Measurements from ENCODE around the gene RGS6.

Gene RGS6

DNA sequence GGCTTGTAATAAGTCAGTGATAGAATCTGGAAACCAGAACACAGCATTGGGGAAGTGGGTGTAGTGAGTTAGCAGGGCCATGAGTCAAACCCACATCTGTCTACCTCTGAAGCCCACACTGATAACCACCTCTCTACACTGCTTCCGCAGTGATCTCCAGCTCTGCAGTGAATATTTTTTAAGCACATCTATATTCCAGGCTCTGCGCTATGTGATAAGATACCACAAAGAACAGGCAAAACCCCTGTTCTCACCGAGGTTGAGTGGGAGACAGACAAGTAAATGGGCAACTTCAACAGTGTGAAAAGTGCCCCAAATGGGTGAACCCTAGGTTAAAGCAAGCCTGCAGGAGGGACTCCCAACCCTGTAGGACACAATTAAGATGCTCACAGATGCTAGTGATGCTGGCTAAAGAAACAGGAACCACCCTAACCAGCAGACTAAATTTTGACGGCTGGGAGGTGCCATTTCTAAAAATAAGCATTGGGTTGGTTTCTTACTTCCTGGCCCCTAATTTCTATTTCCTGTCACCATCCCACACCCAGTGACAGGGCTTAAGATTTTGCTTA lies 586.7 kb downstream of the RGS6 start:
- TF ChIP-seq POLR2A (IDR thresholded peaks at IDR 0.05; ENCODE audit: low read depth, low read length) (no peak), SPI1 (IDR thresholded peaks at IDR 0.05; ENCODE audit: low read depth, low read length) (peak; percentile 90)
- peak; percentile 33 for DNase-seq (ENCODE audit: insufficient read length, low spot score)
- peak; percentile 66 for FAIRE-seq

DNA sequence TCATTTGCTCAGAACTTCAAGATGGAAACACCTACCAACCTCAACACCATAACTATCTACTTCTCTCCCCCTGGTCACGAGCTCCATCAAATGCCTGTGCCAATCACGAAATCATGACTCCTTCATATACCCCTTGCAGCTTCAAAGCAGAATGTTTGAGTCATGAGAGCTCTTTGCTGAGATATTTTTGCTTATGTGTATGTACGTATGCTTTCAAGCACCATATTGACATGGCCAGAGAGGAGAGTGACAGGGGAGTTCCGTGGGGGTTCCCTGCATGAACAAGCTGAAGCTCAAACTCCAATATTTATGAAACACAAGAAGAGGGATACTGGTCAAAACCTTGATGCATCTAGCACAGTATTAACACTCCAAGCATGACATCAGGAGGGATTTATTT lies 587.3 kb downstream of the RGS6 start:
- TF ChIP-seq POLR2A (IDR thresholded peaks at IDR 0.05; ENCODE audit: low read depth, low read length) (no peak), SPI1 (IDR thresholded peaks at IDR 0.05; ENCODE audit: low read depth, low read length) (no peak), POU2F2 (IDR thresholded peaks at IDR 0.05; ENCODE audit: low read depth, low read length) (no peak), TAF1 (IDR thresholded peaks at IDR 0.05; ENCODE audit: low read depth, low read length) (no peak), POLR2AphosphoS5 (IDR thresholded peaks at IDR 0.05; ENCODE audit: low read depth, low read length) (no peak), PAX5 (IDR thresholded peaks at IDR 0.05; ENCODE audit: insufficient read depth, low read length, severe bottlenecking) (no peak)
- peak; percentile 66 for FAIRE-seq
- DNase-seq (ENCODE audit: insufficient read length, low spot score), result no peak

DNA sequence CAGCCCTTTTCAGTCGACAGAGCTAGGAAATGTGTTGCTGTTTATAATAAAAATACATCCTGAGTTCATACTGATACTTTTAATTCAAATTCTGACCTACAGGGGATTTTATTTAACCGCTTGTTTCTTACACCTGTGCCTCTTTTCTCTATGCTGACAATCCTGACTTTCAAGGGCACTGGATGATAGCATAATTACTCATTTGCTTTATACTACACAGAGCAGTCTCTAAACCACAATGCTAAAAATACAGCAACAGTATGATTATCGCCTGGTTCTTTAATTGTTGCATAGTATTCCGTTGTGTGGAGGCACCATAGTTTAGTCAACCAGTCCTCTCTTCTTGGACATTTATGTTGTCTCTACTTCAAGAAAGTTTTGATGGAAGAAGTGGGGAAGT lies 588.8 kb downstream of the RGS6 start:
- DNase-seq (ENCODE audit: insufficient read length, low spot score), result no peak
- FAIRE-seq, result peak; percentile 28
- no peak for TF ChIP-seq POLR2AphosphoS5 (IDR thresholded peaks at IDR 0.05; ENCODE audit: low read depth, low read length)
- TF ChIP-seq TAF1 (IDR thresholded peaks at IDR 0.05; ENCODE audit: low read depth, low read length), result no peak
- no peak for TF ChIP-seq POLR2A (IDR thresholded peaks at IDR 0.05; ENCODE audit: low read depth, low read length)
- no peak for TF ChIP-seq SPI1 (IDR thresholded peaks at IDR 0.05; ENCODE audit: low read depth, low read length)
- TF ChIP-seq PAX5 (IDR thresholded peaks at IDR 0.05; ENCODE audit: insufficient read depth, low read length, severe bottlenecking), result no peak
- TF ChIP-seq POU2F2 (IDR thresholded peaks at IDR 0.05; ENCODE audit: low read depth, low read length), result no peak

DNA sequence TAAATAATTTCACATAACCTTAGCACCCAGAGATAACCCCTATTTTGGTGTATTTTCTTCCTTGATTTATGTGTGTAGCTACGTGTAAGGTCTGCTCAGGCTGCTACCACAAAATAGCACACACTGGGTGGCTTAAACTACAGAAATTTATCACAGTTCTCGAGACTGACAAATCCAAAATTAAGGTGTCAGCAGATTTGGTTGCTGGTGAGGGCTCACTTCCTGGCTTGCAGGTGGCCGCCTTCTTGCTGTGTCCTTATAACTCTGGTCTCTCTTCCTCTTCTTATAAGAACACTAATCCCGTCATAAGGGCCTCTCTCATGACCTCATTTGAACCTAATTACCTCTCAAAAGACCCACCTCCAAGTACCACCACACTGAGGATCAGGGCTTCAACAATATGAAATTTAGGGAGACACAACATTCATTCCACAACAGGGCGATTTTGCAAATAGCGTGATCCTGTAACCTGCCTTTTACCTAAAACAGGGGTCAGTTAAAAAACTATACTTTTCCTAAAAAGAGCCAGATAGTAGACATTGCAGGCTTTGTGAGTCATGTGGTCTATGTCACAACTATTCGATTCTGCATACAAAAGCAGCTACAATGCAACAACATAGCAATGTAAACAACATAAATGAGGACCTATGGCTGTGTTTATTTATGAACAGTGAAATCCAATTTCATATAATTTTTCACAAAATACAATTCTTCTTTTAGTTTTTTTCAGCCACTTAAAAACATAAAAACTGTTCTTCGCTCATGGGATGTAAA lies 589.9 kb downstream of the RGS6 start:
- no peak for DNase-seq (ENCODE audit: insufficient read length, low spot score)
- peak; percentile 35; the same call in 1 of the 2 replicates for TF ChIP-seq SPI1 (IDR thresholded peaks at IDR 0.05; ENCODE audit: low read depth, low read length)
- TF ChIP-seq POLR2A (IDR thresholded peaks at IDR 0.05; ENCODE audit: low read depth, low read length), result no peak
- peak; percentile 41 for FAIRE-seq

DNA sequence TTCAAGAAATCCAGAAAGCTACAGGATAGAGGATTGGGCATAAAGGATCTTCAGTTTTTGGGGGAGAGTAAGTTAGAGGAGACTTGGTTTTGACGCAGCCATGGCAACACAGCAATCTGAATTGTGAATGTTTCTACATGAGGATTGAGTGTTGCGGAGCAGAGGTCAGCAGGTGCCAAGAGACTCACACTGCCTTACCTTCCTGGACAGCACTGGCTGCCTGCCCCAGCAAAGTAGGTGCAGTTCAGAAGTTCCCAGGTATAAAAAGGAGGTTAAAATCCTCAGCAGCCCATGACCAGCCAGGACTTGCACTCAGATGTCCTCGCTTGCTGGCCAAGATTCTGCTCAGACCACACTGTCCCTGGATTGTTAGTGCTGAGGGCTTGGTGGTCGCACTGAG lies 590.6 kb downstream of the RGS6 start:
- DNase-seq (ENCODE audit: insufficient read length, low spot score) (no peak), FAIRE-seq (peak; percentile 60)

DNA sequence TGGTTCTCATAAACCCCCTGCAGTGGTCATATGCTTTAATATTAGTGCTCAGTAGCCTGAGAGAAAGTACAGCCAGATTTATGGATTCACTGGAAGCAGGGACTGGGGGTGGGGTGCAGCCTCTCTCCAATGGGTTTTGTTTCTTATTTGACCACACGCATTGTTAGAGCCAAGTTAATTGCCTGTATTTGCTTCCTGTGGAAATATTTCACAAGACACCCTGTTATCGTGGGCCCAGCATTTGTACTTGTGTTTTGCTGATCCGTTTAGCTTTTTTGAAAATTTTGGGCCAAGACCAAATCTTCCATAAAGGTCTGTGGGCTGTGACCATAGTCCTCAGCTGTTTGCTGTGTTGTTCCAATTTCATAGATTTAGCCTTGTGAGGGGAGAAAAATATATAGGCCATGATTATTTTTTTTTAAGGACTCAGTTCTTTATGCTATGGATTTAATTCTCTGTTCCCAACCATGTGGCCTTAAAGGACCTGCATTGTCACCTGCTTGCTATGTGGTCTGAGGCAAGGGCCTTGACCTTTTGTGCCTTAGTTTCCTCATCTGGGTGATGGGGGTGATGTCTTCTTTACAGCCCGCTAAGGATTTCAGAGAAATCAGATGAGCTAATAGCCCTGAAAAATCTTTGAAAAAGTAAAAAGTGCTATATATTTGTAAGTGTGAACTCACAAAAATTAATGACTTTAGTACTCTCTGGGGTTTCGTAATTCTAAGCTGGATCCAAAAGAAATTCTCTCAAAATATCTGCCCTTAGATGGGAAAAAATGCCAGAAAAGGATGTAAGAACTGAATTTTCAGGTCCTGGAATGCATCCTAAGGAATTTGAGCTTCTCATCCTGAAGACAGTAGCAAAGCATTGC lies 591.4 kb downstream of the RGS6 start:
- TF ChIP-seq POLR2AphosphoS5 (IDR thresholded peaks at IDR 0.05; ENCODE audit: low read depth, low read length) (no peak), PAX5 (IDR thresholded peaks at IDR 0.05; ENCODE audit: insufficient read depth, low read length, severe bottlenecking) (no peak), POU2F2 (IDR thresholded peaks at IDR 0.05; ENCODE audit: low read depth, low read length) (no peak), SPI1 (IDR thresholded peaks at IDR 0.05; ENCODE audit: low read depth, low read length) (no peak), TAF1 (IDR thresholded peaks at IDR 0.05; ENCODE audit: low read depth, low read length) (no peak)
- DNase-seq (ENCODE audit: insufficient read length, low spot score), result no peak

More for the DNA sequence above, 590.6 kb downstream of the RGS6 start:
- no peak for TF ChIP-seq PAX5 (IDR thresholded peaks at IDR 0.05; ENCODE audit: insufficient read depth, low read length, severe bottlenecking)
- no peak for TF ChIP-seq POU2F2 (IDR thresholded peaks at IDR 0.05; ENCODE audit: low read depth, low read length)
- no peak for TF ChIP-seq SPI1 (IDR thresholded peaks at IDR 0.05; ENCODE audit: low read depth, low read length)
- TF ChIP-seq POLR2AphosphoS5 (IDR thresholded peaks at IDR 0.05; ENCODE audit: low read depth, low read length), result no peak
- no peak for TF ChIP-seq POLR2A (IDR thresholded peaks at IDR 0.05; ENCODE audit: low read depth, low read length)
- TF ChIP-seq TAF1 (IDR thresholded peaks at IDR 0.05; ENCODE audit: low read depth, low read length), result no peak

DNA sequence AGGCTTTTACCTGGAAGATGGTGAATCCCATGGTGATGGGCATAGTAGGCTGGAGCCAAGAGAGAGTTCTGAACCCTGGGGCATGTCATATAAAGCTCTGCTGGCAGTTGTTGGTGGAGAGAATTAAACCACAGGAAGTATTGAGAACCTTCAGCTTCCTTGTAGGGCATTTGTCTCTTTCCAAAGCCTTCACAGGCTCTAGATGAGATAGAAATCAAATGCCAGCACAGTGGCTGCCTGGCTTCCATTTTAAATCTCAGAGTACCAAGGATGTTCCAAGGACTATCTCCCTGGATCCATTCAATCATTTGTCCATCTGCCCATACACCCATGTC lies 592.0 kb downstream of the RGS6 start:
- FAIRE-seq, result no peak
- no peak for TF ChIP-seq POU2F2 (IDR thresholded peaks at IDR 0.05; ENCODE audit: low read depth, low read length)
- TF ChIP-seq SPI1 (IDR thresholded peaks at IDR 0.05; ENCODE audit: low read depth, low read length), result no peak
- no peak for TF ChIP-seq PAX5 (IDR thresholded peaks at IDR 0.05; ENCODE audit: insufficient read depth, low read length, severe bottlenecking)
- no peak for TF ChIP-seq TAF1 (IDR thresholded peaks at IDR 0.05; ENCODE audit: low read depth, low read length)
- no peak for DNase-seq (ENCODE audit: insufficient read length, low spot score)

More for the DNA sequence above, 591.4 kb downstream of the RGS6 start:
- FAIRE-seq, result no peak

DNA sequence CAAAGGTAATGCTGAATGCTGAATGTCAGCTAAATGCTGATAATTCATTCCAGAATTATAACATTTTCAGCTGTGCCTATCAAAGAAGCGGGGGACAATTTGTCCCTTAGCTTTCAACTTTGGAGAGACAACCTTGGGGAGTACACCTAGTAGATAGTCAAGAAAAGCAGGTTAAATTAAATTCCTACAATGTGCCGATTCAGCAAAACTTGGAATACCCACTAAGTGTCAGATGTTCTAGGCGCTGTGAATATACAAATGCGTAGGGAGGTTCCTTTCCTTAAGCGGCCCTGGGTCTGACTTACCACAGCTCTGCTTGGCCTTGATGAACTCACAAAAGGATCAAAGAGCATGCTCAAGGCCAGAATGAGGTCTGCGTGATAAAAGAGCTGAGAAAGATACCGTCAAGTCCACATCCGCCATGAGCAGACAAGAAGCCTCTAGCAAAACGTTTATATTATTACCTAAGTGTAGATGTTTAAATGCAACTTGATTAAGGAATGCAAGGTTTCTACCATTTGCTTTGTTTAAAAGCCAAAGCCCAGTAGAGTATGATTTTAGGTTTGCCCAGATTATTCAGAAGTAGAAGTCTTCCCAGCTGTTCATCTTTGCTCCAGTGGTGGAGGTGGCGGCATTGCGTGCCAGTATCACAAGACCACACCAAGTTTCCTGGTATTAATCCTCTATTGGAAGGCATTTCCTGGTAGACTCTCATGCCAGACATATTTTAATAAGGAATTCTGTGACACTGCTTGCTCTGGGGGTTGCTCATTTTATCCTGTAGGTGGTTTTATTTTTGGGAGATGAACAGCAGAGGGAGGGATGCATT lies 593.1 kb downstream of the RGS6 start:
- FAIRE-seq (no peak), DNase-seq (ENCODE audit: insufficient read length, low spot score) (no peak)
- TF ChIP-seq TAF1 (IDR thresholded peaks at IDR 0.05; ENCODE audit: low read depth, low read length), result no peak
- no peak for TF ChIP-seq POU2F2 (IDR thresholded peaks at IDR 0.05; ENCODE audit: low read depth, low read length)
- TF ChIP-seq POLR2A (IDR thresholded peaks at IDR 0.05; ENCODE audit: low read depth, low read length), result no peak
- no peak for TF ChIP-seq SPI1 (IDR thresholded peaks at IDR 0.05; ENCODE audit: low read depth, low read length)
- TF ChIP-seq PAX5 (IDR thresholded peaks at IDR 0.05; ENCODE audit: insufficient read depth, low read length, severe bottlenecking), result no peak
- TF ChIP-seq POLR2AphosphoS5 (IDR thresholded peaks at IDR 0.05; ENCODE audit: low read depth, low read length), result no peak

DNA sequence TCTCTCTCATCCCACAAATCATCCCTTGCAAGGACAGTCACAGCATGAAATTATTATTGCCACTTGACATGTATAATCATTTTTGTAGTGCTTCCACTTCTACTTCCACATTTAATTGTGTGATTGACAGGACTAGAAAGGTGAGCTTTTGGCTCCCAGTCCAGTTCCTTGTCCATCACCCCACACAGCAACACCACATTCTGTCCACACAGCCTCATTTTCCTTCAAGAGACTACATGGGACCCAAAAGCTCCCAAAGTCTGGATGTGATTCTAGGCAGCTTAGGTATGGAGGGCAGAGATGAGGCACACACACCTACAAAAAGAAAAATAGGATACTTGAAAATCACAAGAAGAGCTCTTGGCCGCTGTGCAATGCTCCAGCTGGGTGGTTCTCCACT lies 595.4 kb downstream of the RGS6 start:
- TF ChIP-seq TAF1 (IDR thresholded peaks at IDR 0.05; ENCODE audit: low read depth, low read length), result no peak
- TF ChIP-seq POLR2A (IDR thresholded peaks at IDR 0.05; ENCODE audit: low read depth, low read length), result no peak
- no peak for TF ChIP-seq POU2F2 (IDR thresholded peaks at IDR 0.05; ENCODE audit: low read depth, low read length)
- no peak for TF ChIP-seq SPI1 (IDR thresholded peaks at IDR 0.05; ENCODE audit: low read depth, low read length)
- TF ChIP-seq PAX5 (IDR thresholded peaks at IDR 0.05; ENCODE audit: insufficient read depth, low read length, severe bottlenecking), result no peak
- no peak for TF ChIP-seq POLR2AphosphoS5 (IDR thresholded peaks at IDR 0.05; ENCODE audit: low read depth, low read length)
- no peak for DNase-seq (ENCODE audit: insufficient read length, low spot score)
- FAIRE-seq, result no peak
